Dermis blood vessel endothelial cell (primary cell): ENCODE data around the gene AACS. TPM values are rescaled to one million over a fixed set of nuclear protein-coding genes. Genes with fewer than 3 reads are reported as not detected.
"Not testable (repeated sequence)": the region's sequence is repeated elsewhere in the genome, so short reads cannot be mapped to it uniquely, and the experiment has no call there.

Source experiments
- DNase-seq: peaks from one replicate; pipeline ENCODE4 v3.0.0; 2010
- total RNA-seq: library from RNA; depleted of rRNA; stranded (reverse); fragments of >200 nt; gene quantifications from 2 replicates; pipeline ENCODE4 v1.2.3, GENCODE V29; 2014

AACS gene
- total RNA-seq, 1 donor from 2014 or later = 29.4 TPM

DNA sequence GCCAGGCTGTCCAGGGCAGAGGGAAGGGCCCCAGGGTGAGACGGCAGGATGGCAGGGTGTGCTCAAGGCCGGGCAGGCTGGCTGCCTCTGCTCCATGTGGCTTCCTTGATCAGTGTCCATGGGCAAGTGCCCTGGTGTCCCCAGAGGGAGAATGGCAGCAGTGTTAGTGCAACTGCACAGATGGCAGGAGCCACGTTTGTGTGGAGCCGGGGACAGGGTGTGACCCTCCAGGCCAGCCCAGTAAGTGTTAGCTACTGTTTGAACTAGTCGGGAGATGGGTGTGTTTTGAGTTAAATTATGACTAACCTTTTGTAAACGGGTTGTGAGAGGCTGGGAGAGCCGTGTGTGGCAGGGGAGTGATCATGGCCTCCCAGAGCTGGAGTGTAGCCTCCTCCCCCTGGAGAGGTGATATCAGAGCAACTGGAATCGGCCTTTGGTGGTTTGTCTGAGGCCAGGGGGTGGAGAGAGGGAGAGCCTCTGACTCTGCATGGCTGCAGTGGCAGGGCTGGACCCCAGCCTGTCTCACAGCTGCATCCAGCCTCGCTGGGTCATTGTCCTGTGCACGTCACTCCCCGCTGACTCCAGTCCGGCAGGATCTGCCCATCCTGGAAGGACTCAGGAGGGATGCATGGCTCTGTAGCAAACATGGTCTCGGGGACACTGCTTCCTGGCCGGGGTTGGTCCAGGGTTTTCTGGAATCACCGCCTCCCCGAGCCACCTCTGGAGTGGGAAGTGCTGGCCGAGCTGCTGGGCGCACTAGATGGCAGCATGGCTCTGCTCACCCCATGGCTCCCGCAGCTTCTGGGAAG lies 27.8 kb downstream of the AACS start:
- no peak for DNase-seq

DNA sequence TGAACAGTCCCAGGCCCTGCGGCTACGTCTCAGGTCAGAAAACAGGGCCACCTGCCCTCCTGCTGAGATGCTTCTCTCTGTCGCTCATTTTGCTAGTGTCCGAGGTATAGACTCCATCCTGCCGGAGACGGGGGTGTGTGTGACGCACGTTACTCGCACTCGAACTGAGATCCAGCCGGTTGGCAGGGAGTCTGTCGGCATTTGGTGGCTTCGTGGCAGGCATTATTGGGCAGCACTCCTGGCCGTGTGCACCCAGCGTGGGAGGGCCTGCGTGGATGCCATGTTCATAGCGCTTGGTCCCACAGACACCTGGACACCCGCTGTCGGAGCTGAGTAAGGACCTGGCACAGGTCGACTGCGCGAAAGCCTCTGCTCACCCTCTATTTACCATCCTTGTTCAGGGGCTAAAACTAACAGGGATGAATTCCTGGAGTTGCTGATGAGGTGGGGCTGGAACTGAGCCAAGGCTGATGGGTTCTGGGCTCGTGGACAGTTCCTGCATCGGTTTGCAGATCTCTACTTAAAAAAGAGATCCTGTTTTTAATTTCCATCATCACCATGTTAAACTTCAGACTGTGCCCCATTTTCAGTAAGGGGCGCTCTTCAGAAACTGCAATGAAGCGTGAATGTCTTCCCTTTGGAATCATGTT lies 28.6 kb downstream of the AACS start:
- DNase-seq = no peak

DNA sequence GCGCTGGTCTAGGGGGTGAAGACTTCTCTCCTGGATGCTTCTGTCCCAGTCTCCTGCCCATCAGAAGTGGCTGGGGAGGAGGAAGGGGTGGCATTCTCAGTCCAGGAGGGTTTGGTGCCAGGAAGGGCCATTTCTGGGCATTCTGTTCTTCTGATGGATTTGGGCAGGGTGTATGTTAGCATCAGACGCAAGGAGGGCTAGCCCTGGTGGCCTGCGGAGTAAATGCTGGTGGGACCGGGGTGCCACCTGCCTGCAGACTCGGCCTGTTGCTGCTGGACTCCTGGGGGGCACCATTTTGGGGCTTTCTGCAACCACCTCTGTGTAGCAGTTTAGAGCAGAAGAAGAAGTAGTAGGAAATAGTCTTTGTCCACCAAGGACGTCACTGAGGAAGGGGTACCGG lies 31.7 kb downstream of the AACS start:
- DNase-seq = no peak

DNA sequence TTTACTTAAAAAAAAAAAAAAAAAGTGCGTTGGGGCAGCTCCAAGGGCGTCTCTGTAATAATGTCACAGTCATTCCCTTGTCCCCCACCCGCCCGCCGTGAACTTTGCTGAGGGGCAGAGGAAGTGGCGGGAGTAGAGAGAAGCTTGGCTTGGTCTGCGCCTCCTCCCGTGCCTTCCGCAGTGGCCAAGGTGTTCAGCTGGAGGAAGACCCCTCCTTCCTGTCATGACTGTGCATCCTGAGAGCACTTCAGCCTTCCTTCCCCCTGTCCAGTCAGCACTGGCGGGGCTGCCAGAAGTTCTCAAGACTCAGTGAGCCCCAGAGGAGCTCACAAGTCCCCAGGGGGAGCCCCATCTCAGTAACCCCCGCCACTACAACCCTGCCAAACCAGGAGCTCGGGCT lies 32.2 kb downstream of the AACS start:
- peak; percentile 54 for DNase-seq

DNA sequence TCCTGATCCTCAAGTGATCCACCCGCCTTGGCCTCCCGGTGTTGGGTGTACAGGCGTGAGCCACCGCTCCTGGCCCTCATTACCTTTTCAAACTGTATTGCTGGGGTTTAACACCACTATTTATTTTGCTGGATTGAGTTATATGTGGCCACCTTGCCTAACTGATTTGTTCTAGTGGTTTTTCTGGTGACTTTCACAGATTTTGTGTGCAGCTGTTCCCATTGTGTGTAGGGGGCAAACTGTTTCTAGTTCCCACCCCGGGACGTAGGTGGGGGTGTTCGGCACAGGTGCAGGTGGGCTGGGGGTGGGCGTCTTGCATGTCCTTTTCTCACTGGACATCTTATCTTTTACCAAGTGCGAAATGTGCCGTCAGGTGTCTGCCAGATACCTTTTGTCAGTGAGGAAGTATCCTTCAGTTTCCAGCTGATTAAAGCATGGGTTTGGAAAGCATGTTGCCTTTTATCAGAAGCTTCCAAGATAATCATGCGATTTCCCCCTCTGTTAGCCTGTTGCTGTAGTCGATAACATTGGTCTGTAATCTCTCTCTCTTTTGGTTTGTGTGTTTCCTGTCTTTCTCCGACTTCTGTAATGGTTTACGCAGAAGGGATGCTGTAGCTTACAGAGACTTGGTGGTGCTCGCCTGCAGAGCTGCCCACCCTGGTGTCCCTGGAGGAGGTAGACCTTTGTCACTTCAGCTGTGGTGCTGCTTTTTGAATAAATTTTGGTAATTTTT lies 33.6 kb downstream of the AACS start:
- no peak for DNase-seq

DNA sequence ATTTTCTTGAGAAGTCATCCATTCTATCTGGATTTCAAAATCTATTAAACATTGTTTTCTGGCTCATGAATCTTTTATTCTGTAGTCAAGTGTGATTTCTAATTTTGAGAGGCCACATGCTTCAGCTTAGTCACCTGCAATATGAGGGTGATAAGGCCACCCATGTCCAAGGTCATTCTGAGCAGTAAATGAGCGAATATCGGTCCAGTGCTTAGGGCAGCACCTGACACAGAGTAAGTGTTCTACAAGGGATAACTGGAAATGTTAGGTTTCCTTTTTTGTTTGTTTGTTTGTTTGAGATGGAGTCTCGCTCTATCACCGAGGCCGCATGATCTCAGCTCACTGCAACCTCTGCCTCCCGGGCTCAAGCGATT lies 34.2 kb downstream of the AACS start:
- no peak for DNase-seq

- no peak for DNase-seq
These were observed 35.6 kb downstream of the AACS start for GRCh38 chr12:125100551-125101434.

- DNase-seq = no peak
These were observed 39.7 kb downstream of the AACS start for GRCh38 chr12:125104982-125105381.

DNA sequence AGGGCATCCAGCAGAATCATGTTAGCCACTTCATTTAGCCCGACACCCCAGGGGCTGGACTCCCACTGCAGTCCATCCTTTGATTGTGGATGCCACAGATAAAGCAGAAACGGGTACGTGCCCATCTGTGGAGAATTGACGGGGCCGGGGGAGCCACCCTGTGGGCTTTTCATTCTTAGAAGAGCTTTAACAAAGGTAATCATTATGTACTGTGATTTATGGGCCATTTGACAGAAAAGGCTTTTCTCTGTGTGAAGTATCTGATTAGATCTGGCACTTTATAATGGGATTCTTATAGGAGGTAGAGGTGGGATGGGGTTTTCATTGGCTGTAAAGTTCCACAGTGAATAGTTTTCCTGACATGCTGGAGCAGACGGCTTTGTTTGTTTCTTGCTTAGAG lies 40.4 kb downstream of the AACS start:
- no peak for DNase-seq

DNA sequence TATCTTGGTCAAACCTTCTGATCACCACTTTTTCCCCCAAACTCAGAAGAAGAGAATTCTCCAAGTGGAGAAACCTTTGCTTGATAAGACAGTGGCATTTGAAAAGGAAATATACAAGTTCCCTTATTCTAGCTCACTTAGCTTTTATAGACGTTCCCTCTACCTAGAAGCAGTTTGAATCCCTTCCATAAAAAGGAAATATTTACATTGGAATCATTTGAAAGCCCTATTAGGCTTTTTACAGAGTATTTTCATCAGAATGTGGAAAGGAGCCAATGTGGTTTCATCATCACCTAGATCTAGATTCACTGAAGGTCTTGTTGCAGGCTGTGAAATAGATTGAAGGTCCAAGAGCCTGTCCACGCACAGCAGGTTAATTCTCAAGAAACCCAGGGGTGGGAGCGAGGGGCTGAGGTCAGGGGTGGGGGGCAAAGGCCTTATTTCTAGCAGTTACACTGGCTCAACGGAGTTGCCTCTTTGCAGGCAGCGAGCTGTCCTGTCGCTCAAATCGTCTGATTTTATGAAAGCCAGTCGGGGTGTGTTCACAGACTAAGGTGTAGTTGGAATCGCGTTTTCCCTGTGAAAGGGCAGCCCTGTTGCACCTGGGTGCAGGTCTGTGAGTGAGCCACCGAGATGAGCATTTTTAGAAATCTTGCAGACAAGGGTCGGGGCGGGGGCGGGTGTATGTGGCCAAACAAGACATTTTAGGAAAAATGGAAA lies 45.6 kb downstream of the AACS start:
- no peak for DNase-seq

- no peak for DNase-seq
These were observed 46.2 kb downstream of the AACS start for GRCh38 chr12:125111403-125111802.

GRCh38 chr12:125112614-125113013 lies 47.4 kb downstream of the AACS start:
- DNase-seq = not testable (repeated sequence)

DNA sequence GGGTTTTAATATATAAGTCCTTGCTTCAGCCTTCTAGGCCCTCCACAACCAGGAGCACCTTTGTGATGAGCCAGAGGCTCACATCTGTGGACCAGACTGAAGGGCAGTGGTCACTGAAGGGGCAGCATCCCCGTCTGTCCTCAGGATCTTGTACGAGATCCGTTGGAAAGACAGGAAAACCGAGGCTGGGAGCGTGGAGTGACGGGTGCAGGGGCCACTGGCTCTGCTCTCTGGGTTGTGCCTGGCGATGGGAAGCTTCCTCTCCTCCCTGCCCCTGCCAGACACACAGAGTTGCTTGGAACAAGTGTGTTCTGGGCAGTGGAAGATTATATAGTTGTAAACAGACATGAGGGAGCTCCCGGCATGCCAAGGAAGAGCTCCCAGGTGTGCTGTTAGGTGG lies 48.0 kb downstream of the AACS start:
- DNase-seq = no peak

- DNase-seq = no peak
These were observed 48.6 kb downstream of the AACS start for GRCh38 chr12:125113789-125114188.

DNA sequence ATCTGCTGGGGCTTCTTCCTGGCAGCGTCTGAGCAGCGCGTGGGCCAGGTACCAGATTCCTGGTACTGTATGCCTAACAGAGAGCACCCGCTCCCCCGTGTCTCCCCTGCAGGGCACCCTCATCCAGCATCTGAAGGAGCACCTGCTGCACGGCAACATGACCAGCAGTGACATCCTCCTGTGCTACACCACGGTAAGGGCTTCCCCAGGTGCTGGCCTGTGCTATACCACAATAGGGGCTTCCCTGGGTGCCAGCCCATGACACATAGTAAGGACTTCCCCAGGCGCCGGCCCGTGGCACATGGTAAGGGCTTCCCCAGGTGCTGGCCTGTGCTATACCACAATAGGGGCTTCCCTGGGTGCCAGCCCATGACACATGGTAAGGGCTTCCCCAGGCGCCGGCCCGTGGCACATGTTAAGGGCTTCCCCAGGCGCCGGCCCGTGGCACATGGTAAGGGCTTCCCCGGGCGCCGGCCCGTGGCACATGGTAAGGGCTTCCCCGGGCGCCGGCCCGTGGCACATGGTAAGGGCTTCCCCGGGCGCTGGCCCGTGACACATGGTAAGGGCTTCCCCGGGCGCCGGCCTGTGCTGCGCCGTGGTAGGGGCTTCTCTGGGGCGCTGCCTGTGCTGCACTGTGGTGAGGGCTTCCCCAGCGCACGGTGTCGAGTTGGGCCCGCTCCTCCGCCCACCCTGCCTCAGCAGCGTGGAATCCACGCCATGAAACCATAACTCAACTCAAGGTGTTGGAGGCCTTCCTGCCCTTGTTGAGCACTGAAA lies 49.3 kb downstream of the AACS start:
- no peak for DNase-seq

DNA sequence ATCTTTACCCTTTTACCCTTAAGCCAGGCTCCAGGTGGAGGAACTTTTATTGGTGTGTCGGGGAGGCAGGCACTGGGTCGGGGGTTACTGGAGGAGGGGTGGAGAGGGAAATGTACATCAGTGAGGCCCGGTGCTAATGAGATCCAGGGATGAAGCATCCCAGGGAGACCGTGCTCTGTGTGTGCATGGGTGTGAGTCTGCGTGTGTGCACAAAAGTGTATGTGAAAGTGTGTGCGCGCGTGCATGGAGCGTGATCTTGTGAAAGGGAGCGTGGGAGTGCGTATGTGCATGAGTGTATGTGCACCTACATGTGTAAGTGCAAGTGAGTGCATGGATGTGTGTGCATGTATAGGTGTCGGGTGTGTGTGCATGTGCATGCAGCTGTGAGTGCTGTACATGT lies 55.3 kb downstream of the AACS start:
- no peak for DNase-seq

- DNase-seq = no peak
These were observed 55.9 kb downstream of the AACS start for GRCh38 chr12:125121106-125121505.

GRCh38 chr12:125122668-125123067 lies 57.4 kb downstream of the AACS start:
- DNase-seq = no peak

GRCh38 chr12:125124320-125124966 lies 59.2 kb downstream of the AACS start:
- no peak for DNase-seq

DNA sequence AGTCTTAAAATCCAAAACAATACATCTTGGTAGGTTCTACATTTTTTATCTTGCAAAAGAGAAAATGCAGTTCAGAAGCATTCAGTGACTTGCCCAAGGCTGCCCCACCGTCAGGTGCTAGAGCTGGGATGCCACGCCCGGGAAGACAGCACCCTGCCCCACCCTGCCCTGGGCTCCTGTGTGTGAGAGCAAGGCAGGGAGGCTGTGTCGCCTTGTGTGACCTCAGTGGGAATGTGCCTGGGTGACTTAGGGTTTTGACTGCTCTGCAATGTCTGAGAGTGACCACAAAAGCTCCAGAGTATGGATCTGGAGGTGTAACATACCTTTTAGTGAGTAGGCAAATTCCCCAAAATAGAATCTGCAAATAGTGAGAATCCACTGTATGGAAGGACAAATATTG lies 60.0 kb downstream of the AACS start:
- no peak for DNase-seq
